GM18873 (cell line): ENCODE results near the gene ZNF169.
"Not testable (repeated sequence)": the region's sequence is repeated elsewhere in the genome, so short reads cannot be mapped to it uniquely, and the experiment has no call there.

ENCODE experiments used
- ATAC-seq: cut with Tn5 transposase; IDR thresholded peaks from one replicate; pipeline ENCODE4 v1.9.1; 2021; ENCODE audit warnings: mild to moderate bottlenecking, moderate library complexity, moderate number of reproducible peaks; ENCODE audit not compliant: unreplicated experiment, low FRiP score

ZNF169 gene

GRCh38 chr9:94259077-94259862 lies at the start of gene ZNF169:
Gene ZNF169 (plus strand): TSS chr9:94259298. CDS start chr9:94278813, 19,515 bp downstream.
- peak; percentile 98 for ATAC-seq

GRCh38 chr9:94210616-94211603 lies 48.2 kb upstream of the ZNF169 start:
- ATAC-seq, result no peak

- no peak for ATAC-seq
These were observed 47.0 kb upstream of the ZNF169 start for GRCh38 chr9:94212091-94212490.

GRCh38 chr9:94212531-94212930 lies 46.6 kb upstream of the ZNF169 start:
- no peak for ATAC-seq

GRCh38 chr9:94213511-94214124 lies 45.5 kb upstream of the ZNF169 start:
- peak; percentile 84 for ATAC-seq

GRCh38 chr9:94222870-94223269 lies 36.2 kb upstream of the ZNF169 start:
- no peak for ATAC-seq

- not testable (repeated sequence) for ATAC-seq
These were observed 33.7 kb upstream of the ZNF169 start for GRCh38 chr9:94225413-94225812.

- ATAC-seq, result no peak
These were observed 30.5 kb upstream of the ZNF169 start for GRCh38 chr9:94228616-94229015.

- ATAC-seq, result no peak
These were observed 26.7 kb upstream of the ZNF169 start for GRCh38 chr9:94232428-94232827.

GRCh38 chr9:94241098-94241497 lies 18.0 kb upstream of the ZNF169 start:
- not testable (repeated sequence) for ATAC-seq

- ATAC-seq, result no peak
These were observed 13.4 kb upstream of the ZNF169 start for GRCh38 chr9:94245651-94246050.

- ATAC-seq, result no peak
These were observed 8.6 kb upstream of the ZNF169 start for GRCh38 chr9:94250456-94250855.

GRCh38 chr9:94256007-94256406 lies 3.1 kb upstream of the ZNF169 start:
- no peak for ATAC-seq

GRCh38 chr9:94265626-94266402 lies 6.7 kb downstream of the ZNF169 start:
- ATAC-seq, result not testable (repeated sequence)

- no peak for ATAC-seq
These were observed 10.2 kb downstream of the ZNF169 start for GRCh38 chr9:94269264-94269663.

- ATAC-seq, result no peak
These were observed 10.9 kb downstream of the ZNF169 start for GRCh38 chr9:94270009-94270408.

GRCh38 chr9:94277029-94277428 lies 17.9 kb downstream of the ZNF169 start:
- not testable (repeated sequence) for ATAC-seq

GRCh38 chr9:94277885-94278536 lies 18.9 kb downstream of the ZNF169 start:
- no peak for ATAC-seq

GRCh38 chr9:94280409-94280989 lies 21.4 kb downstream of the ZNF169 start:
- no peak for ATAC-seq
